HG02623 (cell line): ENCODE measurements around the gene GNPTAB.

ENCODE experiments used
- ATAC-seq: cut with Tn5 transposase; IDR thresholded peaks from one replicate; pipeline ENCODE4 v1.9.1; 2021; ENCODE audit warnings: moderate library complexity; ENCODE audit not compliant: unreplicated experiment

Gene GNPTAB

DNA sequence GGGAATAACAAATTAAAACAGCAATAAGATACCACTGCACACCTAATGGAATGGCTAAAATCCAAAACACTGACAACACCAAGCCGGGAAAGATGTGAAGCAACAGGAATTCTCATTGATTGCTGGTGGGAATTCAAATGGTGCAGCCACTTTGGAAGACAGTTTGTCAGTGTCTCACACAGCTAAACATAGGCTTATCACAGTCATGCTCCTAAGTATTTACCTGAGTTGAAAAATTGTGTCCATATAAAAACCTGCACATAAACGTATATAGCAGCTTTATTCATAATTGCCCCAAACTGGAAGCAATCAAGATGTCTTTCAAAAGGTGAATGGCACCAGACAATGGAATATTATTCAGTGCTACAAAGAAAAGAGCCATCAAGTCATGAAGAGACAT lies 21.6 kb downstream of the GNPTAB start:
- no peak for ATAC-seq

DNA sequence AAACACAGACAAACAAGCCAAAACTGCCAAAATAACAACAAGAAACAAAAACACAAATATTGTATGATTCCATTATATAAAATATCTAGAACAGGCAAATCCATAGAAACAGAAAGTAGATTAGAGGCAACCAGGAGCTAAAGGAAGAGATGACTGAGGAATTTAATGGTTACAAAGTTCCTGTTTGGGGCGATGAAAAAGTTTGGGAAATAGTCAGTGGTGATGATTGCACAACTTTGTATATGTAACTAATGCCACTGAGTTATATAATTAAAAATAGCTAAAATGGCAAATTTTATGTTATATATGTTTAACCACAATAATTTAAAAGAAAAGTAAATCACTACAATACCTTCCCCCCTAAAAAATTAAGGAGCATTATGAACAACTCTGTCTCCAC lies 24.5 kb downstream of the GNPTAB start:
- no peak for ATAC-seq

DNA sequence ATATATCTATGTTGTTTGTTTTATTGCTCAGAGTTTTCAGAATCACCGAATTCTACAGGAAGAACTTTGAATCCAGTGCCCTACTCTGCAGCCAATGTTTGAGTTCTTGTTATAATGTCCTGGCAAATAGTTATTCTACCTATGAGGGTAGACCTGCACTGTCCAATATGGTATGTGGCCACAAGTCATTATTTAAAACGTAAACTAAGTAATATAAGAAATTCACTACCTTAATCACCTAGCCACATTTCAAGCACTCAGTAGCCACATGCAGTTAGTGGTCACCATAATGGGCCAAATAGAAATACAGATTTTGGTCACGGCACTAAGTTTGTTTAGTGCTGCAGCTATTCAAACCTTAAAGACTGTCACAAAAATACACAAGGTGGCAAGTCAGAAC lies 26.4 kb downstream of the GNPTAB start:
- ATAC-seq: no peak

DNA sequence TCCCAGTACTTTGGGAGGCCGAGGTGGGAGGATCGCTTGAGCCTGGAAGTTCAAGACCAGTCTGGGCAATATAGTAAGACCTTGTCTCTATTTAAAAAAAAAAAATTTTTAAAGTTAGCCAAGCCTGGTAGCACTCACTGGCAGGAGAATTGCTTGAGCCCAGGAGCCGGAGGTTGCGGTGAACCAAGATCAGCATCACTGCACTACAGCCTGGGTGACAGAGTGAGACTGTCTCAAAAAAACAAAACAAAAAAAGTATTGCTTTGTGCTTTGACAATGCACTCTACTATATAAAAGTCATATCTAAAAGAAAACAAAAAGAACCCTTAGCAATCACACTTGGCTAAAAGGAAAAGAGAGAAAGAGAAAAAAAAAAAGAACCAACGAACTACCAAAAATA lies 26.8 kb downstream of the GNPTAB start:
- ATAC-seq: no peak

DNA sequence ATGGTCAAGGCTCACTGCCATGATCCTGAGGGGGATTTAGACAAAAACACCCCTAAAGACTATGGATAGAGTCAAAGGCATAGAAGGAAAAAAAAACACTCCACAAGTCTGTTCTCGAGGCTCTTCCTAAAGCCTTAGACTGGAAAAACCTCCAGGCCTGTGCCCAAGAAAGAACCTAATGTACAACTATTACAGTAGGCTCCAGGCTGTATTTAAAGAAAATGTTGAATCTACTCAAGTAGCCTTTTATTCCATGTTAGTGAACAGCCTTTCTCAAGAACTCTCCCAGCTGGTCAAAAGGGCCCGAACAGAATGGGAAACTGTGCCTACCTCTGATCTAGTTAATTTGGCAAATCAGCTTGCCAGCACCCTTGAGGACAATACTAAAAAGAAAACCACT lies 28.3 kb downstream of the GNPTAB start:
- no peak for ATAC-seq

DNA sequence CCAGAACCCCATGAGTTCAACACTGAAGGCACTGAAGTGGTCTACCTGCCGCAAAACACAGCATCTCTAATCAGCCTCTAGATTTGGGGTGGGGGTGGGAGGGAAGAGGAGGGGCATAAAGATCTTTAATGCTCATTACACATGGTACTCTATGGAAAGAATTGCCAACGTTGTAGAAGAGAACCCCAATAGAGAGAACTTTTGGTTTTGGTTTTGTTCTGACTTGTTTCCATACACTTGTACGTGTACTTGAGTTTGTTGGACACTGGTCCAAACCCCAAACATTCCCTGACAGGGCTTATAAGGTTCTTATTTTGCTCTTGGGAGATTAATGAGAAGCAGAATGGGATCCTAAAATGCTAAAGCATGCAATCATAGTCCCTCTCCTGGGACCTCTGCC lies 31.0 kb downstream of the GNPTAB start:
- ATAC-seq: peak; percentile 44

DNA sequence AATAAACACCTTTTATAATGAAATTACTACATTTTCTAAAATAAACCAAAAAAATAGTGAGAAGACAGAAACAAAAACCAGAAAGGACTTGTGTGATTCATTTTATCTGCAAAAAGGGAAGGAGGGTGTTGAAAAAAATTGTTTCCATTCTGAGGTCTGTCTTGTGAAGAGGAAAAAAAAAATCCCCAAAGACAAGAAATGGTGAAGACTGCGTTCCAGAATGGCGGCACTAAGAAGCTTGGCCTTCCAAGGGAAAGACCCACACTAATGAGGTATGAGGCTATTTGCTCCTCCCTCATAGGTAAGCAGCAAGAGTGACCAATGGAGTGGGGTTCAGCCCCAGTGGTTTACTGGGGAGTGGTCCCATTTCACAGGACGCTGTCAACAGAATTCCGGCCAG lies 35.0 kb downstream of the GNPTAB start:
- ATAC-seq: no peak

DNA sequence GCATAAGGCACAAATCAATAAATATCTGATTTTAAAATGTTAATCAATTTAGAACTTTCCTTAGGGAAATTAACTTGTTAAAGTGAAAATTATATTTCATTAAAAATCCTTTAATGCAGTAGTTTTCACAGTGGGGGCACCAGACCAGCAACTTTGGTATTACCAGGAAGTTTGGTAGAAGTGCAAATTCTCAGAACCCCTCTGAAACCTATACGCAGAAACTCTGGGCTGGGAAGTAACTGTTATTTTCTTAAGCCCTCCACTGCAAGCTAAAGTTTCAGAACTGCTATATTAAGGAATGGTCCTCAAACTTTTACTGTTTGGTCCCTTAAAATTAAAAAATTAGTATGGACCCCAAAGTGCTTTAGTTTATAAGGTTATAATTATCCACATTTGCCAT lies 35.7 kb downstream of the GNPTAB start:
- no peak for ATAC-seq

DNA sequence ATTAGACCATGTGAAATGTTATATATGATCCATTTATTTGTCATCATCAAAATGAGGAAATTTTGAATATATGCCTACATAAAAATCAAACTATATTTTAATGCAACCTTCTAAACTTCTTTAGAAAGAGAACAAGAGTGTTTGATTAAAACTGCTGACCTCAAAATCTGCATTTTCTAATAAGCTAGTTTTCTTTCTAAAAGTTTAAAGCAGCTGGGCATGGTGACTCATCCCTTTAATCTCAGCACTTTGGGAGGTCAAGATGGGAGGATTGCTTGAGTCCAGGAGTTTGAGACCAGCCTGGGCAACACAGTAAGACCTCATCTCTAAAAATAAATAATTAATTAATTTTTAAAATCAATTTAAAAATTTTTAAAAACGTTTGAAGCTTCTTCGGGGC lies 36.2 kb downstream of the GNPTAB start:
- no peak for ATAC-seq

DNA sequence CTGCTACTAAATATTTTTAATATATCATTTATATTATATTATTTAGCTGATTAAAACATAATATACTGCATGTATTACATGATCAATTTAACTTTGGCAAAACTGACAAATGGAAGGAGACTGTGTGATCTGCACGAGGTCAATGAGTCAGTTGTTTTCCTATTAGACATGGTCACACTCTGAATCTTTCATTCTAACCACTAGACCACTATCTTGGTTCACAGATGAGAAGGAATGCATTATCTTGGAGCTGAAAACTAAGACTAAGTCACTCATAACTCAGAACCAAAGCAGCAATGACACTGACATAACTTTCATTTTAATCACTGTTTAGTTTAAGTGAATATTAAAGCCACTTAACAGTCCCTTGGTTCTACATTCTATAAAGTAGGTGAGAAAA lies 37.4 kb downstream of the GNPTAB start:
- no peak for ATAC-seq

DNA sequence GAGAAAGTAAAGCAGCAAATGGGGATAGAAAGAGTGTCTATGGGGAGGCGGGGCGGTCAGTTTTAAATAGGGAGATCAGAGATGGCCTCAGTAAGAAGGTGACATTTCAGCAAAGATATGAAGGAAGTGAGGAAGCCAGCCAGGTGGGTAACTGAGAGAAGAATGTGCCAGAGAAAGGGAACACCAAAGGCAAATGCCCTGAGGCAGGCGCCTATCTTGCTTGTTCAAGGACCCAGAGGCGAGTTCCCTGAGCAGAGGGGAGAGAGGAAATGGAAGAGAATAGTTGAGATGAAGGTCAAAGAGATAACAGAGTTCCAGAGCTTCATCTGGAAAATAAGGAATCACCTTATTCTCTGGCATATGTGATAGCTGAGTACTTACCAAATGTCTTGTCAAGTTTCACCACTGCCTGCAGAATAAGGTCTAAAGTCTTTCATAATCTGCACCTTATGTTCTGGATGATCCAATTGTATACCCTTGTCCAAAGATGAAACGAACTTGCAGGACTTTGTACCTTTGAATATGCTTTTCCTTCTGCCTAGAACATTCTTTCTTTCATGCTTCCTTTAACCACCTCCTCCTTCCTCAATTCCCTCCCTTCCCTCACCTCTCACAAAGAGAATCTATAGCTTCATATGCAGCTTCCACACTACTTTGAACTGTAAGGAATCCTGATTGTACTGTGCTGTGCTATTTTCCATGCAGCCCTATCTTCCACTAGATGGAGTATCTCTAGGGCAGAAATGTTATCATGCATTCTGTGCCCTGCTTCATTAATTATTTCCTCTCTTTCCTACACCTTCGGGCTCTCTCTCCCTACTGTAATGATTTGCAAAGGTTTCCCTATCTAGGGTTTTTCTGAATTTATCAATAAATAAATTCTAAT lies 38.5 kb downstream of the GNPTAB start:
- no peak for ATAC-seq

DNA sequence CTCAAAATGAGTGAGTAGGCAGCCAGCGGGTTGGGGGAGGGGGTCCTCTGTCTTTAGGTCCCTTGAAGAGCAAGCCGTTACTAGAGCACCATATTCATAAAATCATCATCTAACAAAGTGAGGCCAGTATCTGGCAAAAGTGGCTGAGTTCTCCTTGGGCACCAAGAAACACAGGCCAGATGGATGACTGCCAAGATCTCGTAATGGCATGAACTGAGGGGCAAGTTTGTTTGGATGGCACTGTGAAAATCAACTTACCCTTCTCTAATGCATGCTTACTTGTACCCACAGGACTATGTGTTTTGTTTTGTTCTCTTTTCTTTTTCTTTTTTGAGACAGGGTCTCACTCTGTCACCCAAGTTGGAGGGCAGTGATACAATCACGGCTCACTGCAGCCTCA lies 41.6 kb downstream of the GNPTAB start:
- ATAC-seq: no peak

DNA sequence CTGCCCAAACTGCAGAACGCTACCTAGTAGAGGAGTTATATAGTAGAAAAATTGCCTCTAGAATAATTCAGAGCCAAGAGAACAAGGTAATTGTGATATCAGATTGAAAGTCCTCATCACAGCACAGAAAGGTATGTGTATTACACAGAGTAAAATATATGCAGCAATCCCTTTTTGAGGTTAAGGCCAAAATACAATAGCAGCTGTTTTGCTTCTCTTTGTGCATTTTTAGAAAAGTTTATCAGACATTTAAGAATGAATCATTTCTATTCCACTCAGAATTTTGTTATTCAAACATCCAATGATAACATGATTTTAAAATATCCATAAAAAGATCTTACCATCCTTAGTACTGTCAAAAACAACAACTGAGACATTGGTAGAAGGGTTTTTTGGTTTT lies 45.1 kb downstream of the GNPTAB start:
- no peak for ATAC-seq

DNA sequence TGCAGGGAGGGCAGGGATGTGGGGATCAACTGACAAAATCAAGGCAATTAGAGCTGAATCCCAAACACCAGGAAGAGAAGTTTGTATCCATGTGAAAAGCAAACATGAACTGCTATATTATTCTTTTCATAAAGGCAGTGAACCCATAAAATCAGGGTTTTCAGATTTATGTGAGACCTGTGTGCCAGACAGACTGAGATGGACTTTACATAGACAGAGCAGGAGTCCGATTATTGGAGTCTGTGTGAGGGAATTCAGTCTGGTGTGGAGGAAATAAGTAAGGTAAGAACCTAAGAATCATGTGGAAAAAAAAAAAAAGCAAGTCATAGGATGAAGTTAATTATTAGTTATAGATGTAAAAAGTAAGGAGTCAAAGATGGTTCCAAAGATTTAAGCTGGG lies 46.4 kb downstream of the GNPTAB start:
- no peak for ATAC-seq

DNA sequence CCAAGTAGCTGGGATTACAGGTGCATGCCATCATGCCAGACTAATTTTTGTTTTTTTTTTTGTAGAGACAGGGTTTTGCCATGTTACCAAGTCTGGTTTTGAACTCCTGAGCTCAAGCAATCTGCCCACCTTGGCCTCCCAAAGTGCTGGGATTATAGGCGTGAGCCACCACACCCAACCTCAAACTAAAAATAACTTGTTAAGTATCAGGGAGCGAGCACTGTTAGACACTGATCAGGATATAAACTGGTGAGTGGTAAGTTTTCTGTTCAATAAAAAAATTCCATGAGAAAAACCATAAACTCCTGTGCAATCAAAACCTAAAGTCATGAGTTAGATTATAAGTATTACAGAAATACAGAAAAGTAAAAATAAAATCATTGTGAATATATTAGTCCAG lies 46.9 kb downstream of the GNPTAB start:
- ATAC-seq: no peak

DNA sequence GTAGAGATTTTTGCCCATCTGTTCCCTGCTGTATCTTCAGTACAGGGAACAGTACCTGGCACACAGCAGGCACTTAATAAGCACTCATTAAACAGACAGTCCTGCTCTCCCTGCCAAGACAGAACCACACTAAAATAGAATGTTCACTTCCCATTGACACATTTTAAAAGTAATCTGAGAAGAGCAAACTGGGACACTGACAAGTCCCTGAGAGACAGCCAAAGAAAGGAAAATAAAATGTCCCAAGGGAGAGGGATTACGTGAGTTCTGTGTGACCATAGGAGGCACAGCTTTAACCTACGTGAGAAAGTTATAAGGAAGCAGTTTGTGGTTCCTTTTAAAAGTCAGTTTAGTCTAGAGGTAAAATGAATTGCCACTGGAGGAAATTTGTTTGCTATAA lies 47.6 kb downstream of the GNPTAB start:
- ATAC-seq: no peak

DNA sequence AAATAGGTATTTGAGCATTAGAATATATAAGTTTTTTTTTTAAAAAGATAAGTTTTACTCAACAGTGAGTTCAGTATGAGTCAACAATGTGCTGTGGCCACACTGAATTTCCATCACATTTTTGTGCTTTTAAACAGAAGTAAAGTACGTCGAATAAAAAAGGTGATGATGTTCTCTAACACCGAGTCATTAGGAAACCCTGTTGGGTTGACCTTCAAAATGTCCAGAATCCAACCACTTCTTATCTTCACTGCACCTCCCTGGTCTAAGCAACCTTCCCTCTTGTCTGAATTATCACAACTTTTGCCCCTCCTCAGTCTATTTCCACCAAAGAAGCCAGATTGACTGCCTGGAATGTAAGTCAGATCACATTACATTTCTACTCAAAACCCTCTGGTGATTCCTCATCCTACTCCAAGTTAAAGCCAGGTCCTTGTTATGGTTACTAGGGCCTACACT lies 48.5 kb downstream of the GNPTAB start:
- no peak for ATAC-seq

DNA sequence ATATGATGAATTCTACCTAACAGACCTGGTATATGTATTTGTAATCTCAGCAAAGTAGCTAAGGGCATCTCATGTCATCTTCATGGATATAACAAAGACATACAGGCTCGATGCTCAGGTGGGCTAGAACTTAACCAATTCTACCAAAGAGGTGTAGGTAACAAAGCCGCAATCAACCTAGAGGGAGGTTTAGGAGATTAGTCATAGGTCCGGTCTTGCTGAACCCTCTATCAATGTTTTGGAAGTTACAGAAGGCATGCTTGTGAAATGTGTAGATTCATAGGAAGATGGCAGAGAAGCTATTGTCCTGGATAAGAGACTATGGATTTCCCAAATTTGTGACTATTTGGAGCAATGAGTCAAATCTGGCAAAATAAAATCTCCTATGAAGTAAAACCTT lies 48.9 kb downstream of the GNPTAB start:
- no peak for ATAC-seq

DNA sequence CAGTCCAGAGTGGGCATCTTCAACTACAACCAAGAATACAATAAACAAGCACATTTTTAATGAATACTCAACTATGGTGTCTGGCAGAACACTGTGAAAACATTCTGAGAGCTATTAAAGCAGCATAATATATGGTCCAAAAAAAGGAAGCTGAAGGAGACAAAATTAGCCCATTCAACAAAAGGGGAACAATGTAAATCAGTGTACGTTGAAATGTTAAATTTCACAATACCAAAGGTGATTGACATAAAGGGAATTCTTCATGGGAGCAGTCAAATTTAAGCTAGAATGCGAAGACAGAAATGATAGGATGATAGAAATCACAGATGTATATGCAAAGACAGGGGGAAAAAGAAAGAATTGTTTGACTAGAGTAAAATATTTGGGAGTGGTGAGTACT lies 50.2 kb downstream of the GNPTAB start:
- ATAC-seq: no peak

DNA sequence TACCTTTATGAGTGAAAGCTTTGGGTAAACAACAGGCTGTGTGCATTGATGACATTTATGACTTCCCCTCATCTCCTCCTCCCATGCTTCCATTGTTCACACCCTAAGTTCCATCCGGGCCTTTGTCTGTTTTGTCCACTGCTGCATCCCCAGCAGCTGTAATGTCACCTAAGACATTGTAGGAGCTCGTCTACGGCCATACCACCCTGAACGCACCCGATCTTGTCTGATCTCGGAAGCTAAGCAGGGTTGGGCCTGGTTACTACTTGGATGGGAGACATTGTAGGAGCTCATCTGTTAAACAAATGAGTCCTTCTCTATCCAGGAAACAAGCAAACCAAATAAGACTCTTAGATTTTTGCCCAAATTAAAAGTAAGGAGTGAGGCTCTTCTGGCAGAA lies 51.1 kb downstream of the GNPTAB start:
- ATAC-seq: no peak

DNA sequence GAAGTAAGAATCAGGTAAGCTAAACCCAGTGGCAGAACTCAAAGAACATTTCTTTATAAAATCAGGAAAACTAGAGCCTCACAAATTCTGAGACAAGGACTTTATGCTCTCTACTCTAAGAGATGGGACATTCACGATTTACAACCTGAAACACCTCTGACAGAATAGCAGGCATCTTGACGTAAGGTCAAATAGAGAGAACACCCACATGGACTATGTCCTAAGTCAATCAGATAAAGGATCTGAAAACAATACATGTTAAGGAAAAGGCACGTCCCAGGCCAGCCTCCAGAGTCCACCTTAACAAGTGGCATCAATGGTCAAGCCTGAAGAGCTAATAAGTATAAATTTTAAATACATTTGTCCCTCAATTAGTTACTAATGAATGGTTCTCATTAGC lies 51.6 kb downstream of the GNPTAB start:
- ATAC-seq: no peak

DNA sequence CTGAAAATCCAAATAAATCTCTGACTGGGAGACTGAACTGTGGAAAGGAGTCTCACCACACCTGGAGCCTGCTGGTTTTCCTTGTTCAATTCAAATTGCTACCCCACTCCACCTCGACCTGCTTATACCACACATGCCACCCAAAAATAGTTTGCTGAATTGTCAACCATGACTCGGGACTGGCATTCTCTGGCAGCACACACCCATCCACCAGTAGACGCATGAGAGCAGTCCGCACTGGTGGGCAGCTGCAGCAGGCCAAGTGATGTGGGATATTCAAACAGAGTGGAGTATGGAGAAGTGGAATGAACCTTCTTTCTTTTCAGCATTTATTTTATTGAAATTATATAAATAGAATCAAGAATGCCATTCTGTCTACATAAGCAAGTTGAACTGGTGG lies 52.8 kb downstream of the GNPTAB start:
- ATAC-seq: no peak

DNA sequence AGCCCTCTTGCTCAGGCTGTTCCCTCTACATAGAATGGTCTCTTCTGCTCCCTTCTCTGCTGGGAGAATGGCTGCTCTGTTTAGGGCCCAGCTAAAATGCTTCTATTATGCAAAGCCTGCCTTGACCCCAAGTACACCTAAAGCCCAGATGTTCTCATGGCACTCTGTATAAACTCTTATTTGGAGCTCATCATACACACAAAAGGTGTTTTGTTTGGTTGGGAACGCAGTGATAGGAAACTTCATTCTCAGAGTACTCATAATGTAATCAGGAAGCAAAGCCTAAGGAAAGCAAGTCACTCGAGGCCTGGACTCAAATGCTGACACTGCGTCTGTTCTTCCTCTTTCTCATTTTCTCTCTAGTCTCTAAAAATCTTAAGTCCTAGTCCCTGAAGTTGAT lies 53.3 kb downstream of the GNPTAB start:
- no peak for ATAC-seq
